ENCODE data around the gene DUSP8.

- TF ChIP-seq CTCF (IDR thresholded peaks at IDR 0.05) (no peak), ZNF317 (CRISPR knock-in tag; IDR thresholded peaks at IDR 0.05; ENCODE audit: borderline replicate concordance, low read depth) (no peak), ELF4 (CRISPR knock-in tag; IDR thresholded peaks at IDR 0.05; ENCODE audit: low read depth) (no peak), MAX (CRISPR knock-in tag; IDR thresholded peaks at IDR 0.05) (no peak), IRF2 (CRISPR knock-in tag; IDR thresholded peaks at IDR 0.05; ENCODE audit: borderline replicate concordance, low read depth) (no peak), ERG (CRISPR knock-in tag; IDR thresholded peaks at IDR 0.05) (no peak), ZMAT4 (CRISPR knock-in tag; IDR thresholded peaks at IDR 0.05) (no peak), SP1 (CRISPR knock-in tag; conservative IDR thresholded peaks at IDR 0.05) (no peak), CBFB (CRISPR knock-in tag; IDR thresholded peaks at IDR 0.05; ENCODE audit: low read depth) (no peak), ZNF671 (CRISPR knock-in tag; IDR thresholded peaks at IDR 0.05) (no peak), ZNF512 (CRISPR knock-in tag; IDR thresholded peaks at IDR 0.05; ENCODE audit: borderline replicate concordance) (no peak), ATF3 (CRISPR knock-in tag; conservative IDR thresholded peaks at IDR 0.05) (no peak)
- TF ChIP-seq, protein P1, sequence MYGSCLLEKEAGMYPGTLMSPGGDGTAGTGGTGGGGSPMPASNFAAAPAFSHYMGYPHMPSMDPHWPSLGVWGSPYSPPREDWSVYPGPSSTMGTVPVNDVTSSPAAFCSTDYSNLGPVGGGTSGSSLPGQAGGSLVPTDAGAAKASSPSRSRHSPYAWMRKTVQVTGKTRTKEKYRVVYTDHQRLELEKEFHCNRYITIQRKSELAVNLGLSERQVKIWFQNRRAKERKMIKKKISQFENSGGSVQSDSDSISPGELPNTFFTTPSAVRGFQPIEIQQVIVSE (CRISPR knock-in tag; IDR thresholded peaks at IDR 0.05; ENCODE audit: borderline replicate concordance) = no peak
These were observed 7.4 kb downstream of the DUSP8 start for GRCh38 chr11:1564535-1565172.

Data from WTC11 (cell line).